DND-41 (cell line): ENCODE results near the gene BRINP3.

Experiments
- ATAC-seq: fragments of 200-7000 bp; cut with Tn5 transposase; 3 replicates; pipeline ENCODE4 v1.9.1; 2021; ENCODE audit warnings: low read depth; ENCODE audit not compliant: insufficient read depth
- DNase-seq: peaks from one replicate; pipeline ENCODE4 v3.0.0-alpha.2; 2020
- H2AFZ ChIP-seq: 2 replicates; pipeline ENCODE4 v1.6.0; 2012; ENCODE audit warnings: low read depth, low read length
- H3K27ac ChIP-seq: 2 replicates; pipeline ENCODE4 v1.5.1; 2012; ENCODE audit warnings: low read length, inconsistent platforms
- H3K27me3 ChIP-seq: fragments of 200-600 bp; sonication (generic); 2 replicates; pipeline ENCODE4 v1.6.0; 2012; ENCODE audit warnings: low read length, mild to moderate bottlenecking, inconsistent platforms; ENCODE audit not compliant: insufficient read depth, poor library complexity
- H3K36me3 ChIP-seq: 2 replicates; pipeline ENCODE4 v1.5.1; 2012; ENCODE audit warnings: low read length, inconsistent platforms; ENCODE audit not compliant: insufficient read depth
- H3K4me1 ChIP-seq: 2 replicates; pipeline ENCODE4 v1.5.1; 2012; ENCODE audit warnings: mild to moderate bottlenecking, low read length; ENCODE audit not compliant: insufficient read depth
- H3K4me2 ChIP-seq: 2 replicates; pipeline ENCODE4 v1.6.0; 2012; ENCODE audit warnings: mild to moderate bottlenecking, moderate library complexity, low read length, inconsistent platforms; ENCODE audit not compliant: insufficient read depth
- H3K4me3 ChIP-seq, 2 experiments: fragments of 200-600 bp in 1 of 2; shearing (Covaris generic) in 1 of 2; 2 replicates each; pipeline ENCODE4 v1.5.1; 2012 to 2016; ENCODE audit warnings: inconsistent platforms in 2 of 2, low read length in 2 of 2, mild to moderate bottlenecking in 2 of 2, low read depth in 1 of 2, moderate library complexity in 1 of 2
- H3K79me2 ChIP-seq: 2 replicates; pipeline ENCODE4 v1.6.0; 2012; ENCODE audit warnings: low read length, inconsistent platforms; ENCODE audit not compliant: insufficient read depth
- H3K9ac ChIP-seq: 2 replicates; pipeline ENCODE4 v1.6.0; 2012; ENCODE audit warnings: low read depth, mild to moderate bottlenecking, inconsistent platforms, low read length, moderate library complexity
- H3K9me3 ChIP-seq: 2 replicates; pipeline ENCODE4 v1.5.1; 2012; ENCODE audit warnings: low read length, moderate library complexity, mild to moderate bottlenecking, inconsistent platforms; ENCODE audit not compliant: insufficient read depth, severe bottlenecking
- H4K20me1 ChIP-seq: 2 replicates; pipeline ENCODE4 v1.6.0; 2012; ENCODE audit warnings: low read length; ENCODE audit not compliant: insufficient read depth
- EZH2 ChIP-seq: IDR thresholded peaks from 3 replicates; pipeline ENCODE4 v1.6.1; 2012; ENCODE audit warnings: borderline replicate concordance, low read depth, mild to moderate bottlenecking, moderate library complexity, low read length, inconsistent platforms; ENCODE audit not compliant: severe bottlenecking
- TF ChIP-seq, protein P1 (sequence below): IDR thresholded peaks from 2 replicates; pipeline ENCODE4 v1.5.1; 2012; ENCODE audit warnings: borderline replicate concordance, low read length, moderate library complexity, mild to moderate bottlenecking; ENCODE audit not compliant: poor library complexity, severe bottlenecking; ENCODE audit errors: extremely low read depth

The BRINP3 gene

DNA sequence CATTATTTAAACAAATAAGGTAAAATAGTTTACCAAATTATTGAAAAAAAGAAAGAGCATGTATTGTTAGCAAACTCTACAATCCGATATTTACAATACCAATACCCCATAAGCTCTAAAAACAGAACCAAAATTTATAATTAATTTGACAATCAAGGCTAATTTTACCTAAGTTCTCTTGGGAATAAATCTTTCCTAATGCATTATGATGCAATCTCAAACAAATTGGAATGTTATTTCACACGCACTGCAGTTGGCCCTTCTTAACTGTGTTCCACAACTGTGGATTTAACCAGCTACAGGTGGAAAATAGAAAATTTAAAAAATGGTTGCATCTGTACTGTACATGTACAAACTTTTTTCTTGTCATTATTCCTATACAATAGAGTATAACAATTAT, 300.1 kb downstream of the BRINP3 start:
- ATAC-seq (no peak), DNase-seq (no peak)
- H2AFZ ChIP-seq, result no peak overlapping the region
- H3K27ac ChIP-seq, result no peak overlapping the region
- H3K79me2 ChIP-seq, result no peaks in the 10 kb centered on the region
- H3K36me3 ChIP-seq, result no peaks in the 10 kb centered on the region
- H3K4me3 ChIP-seq, result no peak overlapping the region
- no peak overlapping the region for H3K9ac ChIP-seq
- no peaks in the 10 kb centered on the region for H4K20me1 ChIP-seq
- H3K4me1 ChIP-seq, result no peaks in the 10 kb centered on the region
- no peak overlapping the region for H3K4me2 ChIP-seq
- H3K9me3 ChIP-seq, result no peaks in the 10 kb centered on the region
- no peaks in the 10 kb centered on the region for H3K27me3 ChIP-seq
- no peak for TF ChIP-seq EZH2
- TF ChIP-seq, protein P1, sequence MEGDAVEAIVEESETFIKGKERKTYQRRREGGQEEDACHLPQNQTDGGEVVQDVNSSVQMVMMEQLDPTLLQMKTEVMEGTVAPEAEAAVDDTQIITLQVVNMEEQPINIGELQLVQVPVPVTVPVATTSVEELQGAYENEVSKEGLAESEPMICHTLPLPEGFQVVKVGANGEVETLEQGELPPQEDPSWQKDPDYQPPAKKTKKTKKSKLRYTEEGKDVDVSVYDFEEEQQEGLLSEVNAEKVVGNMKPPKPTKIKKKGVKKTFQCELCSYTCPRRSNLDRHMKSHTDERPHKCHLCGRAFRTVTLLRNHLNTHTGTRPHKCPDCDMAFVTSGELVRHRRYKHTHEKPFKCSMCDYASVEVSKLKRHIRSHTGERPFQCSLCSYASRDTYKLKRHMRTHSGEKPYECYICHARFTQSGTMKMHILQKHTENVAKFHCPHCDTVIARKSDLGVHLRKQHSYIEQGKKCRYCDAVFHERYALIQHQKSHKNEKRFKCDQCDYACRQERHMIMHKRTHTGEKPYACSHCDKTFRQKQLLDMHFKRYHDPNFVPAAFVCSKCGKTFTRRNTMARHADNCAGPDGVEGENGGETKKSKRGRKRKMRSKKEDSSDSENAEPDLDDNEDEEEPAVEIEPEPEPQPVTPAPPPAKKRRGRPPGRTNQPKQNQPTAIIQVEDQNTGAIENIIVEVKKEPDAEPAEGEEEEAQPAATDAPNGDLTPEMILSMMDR, result no peak

DNA sequence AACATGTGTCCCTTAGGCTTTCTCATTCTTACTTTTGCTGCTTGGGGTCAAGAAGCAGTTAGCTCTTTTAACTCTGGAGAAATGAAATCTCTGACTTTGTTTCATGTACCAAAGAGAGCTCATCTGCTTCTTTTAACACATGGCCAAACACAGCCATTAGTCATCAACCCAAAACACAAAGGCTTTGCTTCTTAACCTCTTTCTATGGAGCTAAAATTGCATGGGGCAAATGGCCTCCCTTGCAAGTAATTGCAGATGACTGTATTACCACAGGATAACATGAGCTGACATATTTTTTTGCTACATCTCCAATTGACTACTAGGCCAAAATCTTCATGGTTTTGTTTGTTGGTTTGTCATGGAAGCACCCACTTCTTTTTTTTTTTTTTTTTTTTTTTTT, 300.9 kb downstream of the BRINP3 start:
- H3K4me1 ChIP-seq, result no peaks in the 10 kb centered on the region
- H3K79me2 ChIP-seq, result no peaks in the 10 kb centered on the region
- ATAC-seq (no peak), DNase-seq (no peak)
- H3K27ac ChIP-seq, result no peak overlapping the region
- H3K4me2 ChIP-seq, result no peak overlapping the region
- H3K9me3 ChIP-seq, result no peaks in the 10 kb centered on the region
- H3K27me3 ChIP-seq, result no peaks in the 10 kb centered on the region
- H3K9ac ChIP-seq, result no peak overlapping the region
- TF ChIP-seq EZH2, result no peak
- TF ChIP-seq, protein P1, result no peak
- no peak overlapping the region for H3K4me3 ChIP-seq
- H3K36me3 ChIP-seq, result no peaks in the 10 kb centered on the region
- no peaks in the 10 kb centered on the region for H4K20me1 ChIP-seq
- H2AFZ ChIP-seq, result no peak overlapping the region

DNA sequence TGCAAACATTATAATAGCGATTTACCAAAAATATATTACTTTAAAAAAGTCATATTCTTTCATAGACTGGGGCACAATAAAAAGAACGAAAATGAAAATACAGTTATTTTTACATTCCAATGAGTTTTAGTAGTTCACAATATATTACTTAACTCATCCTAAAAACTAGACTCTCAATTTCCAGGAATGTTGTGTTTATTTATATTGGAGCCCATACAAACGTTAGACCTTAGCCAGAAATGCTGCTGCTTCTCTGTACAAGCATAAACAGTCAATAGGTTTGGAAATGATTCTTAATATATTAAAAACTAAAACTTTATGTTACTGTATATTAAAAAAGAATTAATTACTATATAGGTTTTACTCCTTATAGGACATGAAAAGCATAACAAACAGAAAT, 302.3 kb downstream of the BRINP3 start:
- DNase-seq (no peak), ATAC-seq (no peak)
- no peak overlapping the region for H3K4me3 ChIP-seq

More for the DNA sequence above, 302.3 kb downstream of the BRINP3 start:
- Histone ChIP-seq H3K27ac (no peak overlapping the region), H4K20me1 (no peaks in the 10 kb centered on the region), H3K9ac (no peak overlapping the region), H3K4me2 (no peak overlapping the region), H3K4me1 (no peaks in the 10 kb centered on the region), H3K27me3 (no peaks in the 10 kb centered on the region), H3K36me3 (no peaks in the 10 kb centered on the region), H2AFZ (no peak overlapping the region), H3K79me2 (no peaks in the 10 kb centered on the region), H3K9me3 (no peaks in the 10 kb centered on the region)
- TF ChIP-seq, protein P1, result no peak
- TF ChIP-seq EZH2, result no peak
